Breast epithelium (tissue), 3 donors: ENCODE data around the gene CACNA2D4.

Experiments used
- CTCF ChIP-seq, 3 donors: fragments of 450-650 bp; IDR thresholded peaks; one replicate each; pipeline ENCODE4 v1.5.1; 2016 to 2017; ENCODE audit warnings: antibody characterized with exemption in 3 of 3, mild to moderate bottlenecking in 3 of 3, moderate library complexity in 3 of 3
- POLR2AphosphoS5 ChIP-seq, 3 donors: sonication (generic); formaldehyde crosslinking; IDR thresholded peaks; one replicate each; pipeline ENCODE4 v1.6.1; 2017; ENCODE audit warnings: antibody characterized with exemption in 3 of 3

GRCh38 chr12:1842183-1842904 lies 76.1 kb downstream of the CACNA2D4 start:
- TF ChIP-seq POLR2AphosphoS5 (IDR thresholded peaks at IDR 0.05): no peak
- TF ChIP-seq CTCF (IDR thresholded peaks at IDR 0.05): no peak
